NOMO-1 (cell line): ENCODE measurements around the gene CD164L2.
"Not testable (repeated sequence)": the region's sequence is repeated elsewhere in the genome, so short reads cannot be mapped to it uniquely, and the experiment has no call there.

Experiments used
- DNase-seq, 2 experiments: peaks; one replicate each; lab custom pipeline; 2025; ENCODE audit not compliant: unreplicated experiment in 2 of 2; lab: John Stamatoyannopoulos, UW

The CD164L2 gene

GRCh38 chr1:27405598-27406361, 22.6 kb upstream of the CD164L2 start:
- DNase-seq: not testable (repeated sequence)

GRCh38 chr1:27405074-27405473, 21.9 kb upstream of the CD164L2 start:
- DNase-seq: no peak

- DNase-seq: no peak
Measured at GRCh38 chr1:27403931-27404330, 20.8 kb upstream of the CD164L2 start.

GRCh38 chr1:27403065-27403726, 20.1 kb upstream of the CD164L2 start:
- no peak for DNase-seq

- DNase-seq: peak in 1 of 2 experiments; percentile 35
Measured at GRCh38 chr1:27402349-27402754, 19.2 kb upstream of the CD164L2 start.

GRCh38 chr1:27400963-27401341, 17.8 kb upstream of the CD164L2 start:
- DNase-seq: no peak

- DNase-seq: no peak
Measured at GRCh38 chr1:27400082-27400962, 17.2 kb upstream of the CD164L2 start.

GRCh38 chr1:27399251-27400025, 16.3 kb upstream of the CD164L2 start:
- DNase-seq: no peak

- DNase-seq: no peak
Measured at GRCh38 chr1:27398405-27399149, 15.4 kb upstream of the CD164L2 start.

GRCh38 chr1:27397749-27398148, 14.6 kb upstream of the CD164L2 start:
- DNase-seq: no peak

- DNase-seq: no peak
Measured at GRCh38 chr1:27397110-27397509, 14.0 kb upstream of the CD164L2 start.

- peak; percentile 71 to 72 for DNase-seq
Measured at GRCh38 chr1:27395441-27396195, 12.5 kb upstream of the CD164L2 start.

GRCh38 chr1:27394925-27395324, 11.8 kb upstream of the CD164L2 start:
- no peak for DNase-seq

- no peak for DNase-seq
Measured at GRCh38 chr1:27394282-27394658, 11.1 kb upstream of the CD164L2 start.

GRCh38 chr1:27393641-27394281, 10.6 kb upstream of the CD164L2 start:
- DNase-seq: no peak

- DNase-seq: no peak
Measured at GRCh38 chr1:27392778-27393635, 9.9 kb upstream of the CD164L2 start.

- peak; percentile 87 to 93 for DNase-seq
Measured at GRCh38 chr1:27392096-27392777, 9.1 kb upstream of the CD164L2 start, which contains the start of gene GPR3. Gene GPR3 (plus strand): TSS chr1:27392622. CDS start chr1:27393799, 1,177 bp downstream.
